Activated B cell treated with CpG ODN at 0.5 μM for 24 hours (primary cell): ENCODE measurements around the gene TPR. TPM values are rescaled to one million over a fixed set of nuclear protein-coding genes. Genes with fewer than 3 reads are reported as not detected.

ENCODE experiments used
- ATAC-seq: fragments of 200-7000 bp; cut with Tn5 transposase; one replicate; pipeline ENCODE4 v1.10.0; 2021; ENCODE audit warnings: low read depth, mild to moderate bottlenecking, moderate library complexity
- CTCF ChIA-PET: fragments of 350-600 bp; sonication (Branson Sonifier 250); formaldehyde crosslinking; loops from one replicate; lab custom pipeline; 2021; ENCODE audit warnings: antibody characterized with exemption; lab: Charles Lee
- POLR2A ChIA-PET: fragments of 350-600 bp; sonication (Branson Sonifier 250); formaldehyde crosslinking; loops from one replicate; lab custom pipeline; 2021; ENCODE audit warnings: antibody characterized with exemption; lab: Charles Lee
- DNase-seq: peaks from one replicate; pipeline ENCODE4 v3.0.0; 2022
- H3K27ac Mint-ChIP-seq: one replicate; pipeline ENCODE4 v1.8.0; 2020; ENCODE audit warnings: mixed read lengths
- H3K27me3 Mint-ChIP-seq: one replicate; pipeline ENCODE4 v1.8.0; 2021; ENCODE audit warnings: mixed read lengths
- H3K36me3 Mint-ChIP-seq: one replicate; pipeline ENCODE4 v1.8.0; 2021; ENCODE audit warnings: low read depth, mixed read lengths
- H3K4me1 Mint-ChIP-seq: one replicate; pipeline ENCODE4 v1.8.0; 2021; ENCODE audit warnings: mixed read lengths
- H3K4me3 Mint-ChIP-seq: one replicate; pipeline ENCODE4 v1.8.0; 2020; ENCODE audit warnings: mild to moderate bottlenecking, mixed read lengths
- H3K9me3 Mint-ChIP-seq: one replicate; pipeline ENCODE4 v1.8.0; 2020; ENCODE audit warnings: mixed read lengths
- CTCF ChIP-seq: fragments of 200-600 bp; IDR thresholded peaks from one replicate; pipeline ENCODE4 v1.8.0; 2022; ENCODE audit warnings: antibody characterized with exemption, mild to moderate bottlenecking
- intact Hi-C: fragments of 100-400 bp; cut with micrococcal nuclease; formaldehyde crosslinking; loops from one replicate; pipeline ENCODE4 v1.15.1; 2024
- total RNA-seq: library from RNA; stranded (reverse); gene quantifications from 2 replicates; pipeline ENCODE4 v1.2.3, GENCODE V29; 2022

Gene TPR
- total RNA-seq, 1 donor from 2014 or later: 125 TPM

DNA sequence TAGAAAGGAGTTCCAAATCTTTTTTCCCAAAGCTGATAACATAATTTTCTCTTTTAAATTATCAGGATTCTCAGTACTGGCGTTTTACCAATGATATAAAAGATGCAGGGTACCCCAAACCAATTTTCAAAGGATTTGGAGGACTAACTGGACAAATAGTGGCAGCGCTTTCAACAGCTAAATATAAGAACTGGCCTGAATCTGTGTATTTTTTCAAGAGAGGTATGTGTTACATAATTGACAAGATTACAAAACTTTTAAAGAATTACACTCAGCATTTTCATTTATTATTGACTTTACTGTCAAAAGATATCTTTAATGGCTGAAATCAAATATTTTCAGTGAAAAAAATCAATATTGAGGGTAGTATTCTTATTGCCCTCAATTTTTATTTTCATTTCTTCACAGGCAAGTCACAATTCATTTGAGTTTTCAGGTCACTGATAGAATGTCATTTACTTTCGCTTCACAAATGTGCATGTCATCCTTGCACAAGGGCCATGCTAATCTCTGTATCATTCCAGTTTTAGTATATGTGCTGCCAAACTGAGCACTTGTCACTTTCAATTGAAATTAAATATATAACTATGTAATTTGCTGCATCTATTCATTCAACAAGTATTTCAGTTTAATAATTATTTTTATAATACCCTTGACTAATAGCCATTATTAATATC lies 63.5 kb downstream of the TPR start:
- ChIA-PET CTCF (no interaction called here), POLR2A (no interaction called here)
- no peaks in the 10 kb centered on the region for H3K4me1 Mint-ChIP-seq
- intact Hi-C loops: no loop called here
- H3K27me3 Mint-ChIP-seq: no peaks in the 10 kb centered on the region
- peaks cover 49% of the 10 kb centered on the region for H3K36me3 Mint-ChIP-seq
- H3K4me3 Mint-ChIP-seq: no peak overlapping the region
- TF ChIP-seq CTCF: no peak
- no peaks in the 10 kb centered on the region for H3K9me3 Mint-ChIP-seq
- H3K27ac Mint-ChIP-seq: no peak overlapping the region
- no peak for DNase-seq
- ATAC-seq: no peak

DNA sequence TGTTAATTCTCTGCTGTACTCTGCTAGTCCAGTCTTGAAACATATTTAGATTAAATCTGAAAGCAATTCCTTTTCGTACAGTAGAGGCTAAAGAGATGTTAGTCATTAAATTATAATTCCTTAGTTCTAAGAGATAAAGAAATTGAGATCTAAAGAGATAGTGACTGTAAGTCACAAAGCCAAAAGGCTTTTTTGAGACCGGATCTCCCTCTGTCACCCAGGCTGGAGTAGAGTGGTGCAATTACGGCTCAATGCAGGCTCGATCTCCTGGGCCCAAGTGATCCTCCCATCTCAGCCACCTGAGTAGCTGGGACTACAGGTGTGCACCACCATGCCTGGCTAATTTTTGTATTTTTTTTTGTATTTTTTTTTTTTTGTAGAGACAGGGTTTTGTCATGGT lies 64.7 kb downstream of the TPR start:
- DNase-seq: no peak
- CTCF ChIA-PET: no interaction called here
- Mint-ChIP-seq H3K27me3 (no peaks in the 10 kb centered on the region), H3K4me1 (no peaks in the 10 kb centered on the region), H3K9me3 (no peaks in the 10 kb centered on the region), H3K36me3 (peaks cover 37% of the 10 kb centered on the region), H3K27ac (no peak overlapping the region), H3K4me3 (no peak overlapping the region)
- no peak for ATAC-seq
- intact Hi-C loops: no loop called here
- POLR2A ChIA-PET: no interaction called here
- TF ChIP-seq CTCF: no peak

- no peak for DNase-seq
- no peak for TF ChIP-seq CTCF
- intact Hi-C loops: no loop called here
- Mint-ChIP-seq H3K36me3 (peaks cover 24% of the 10 kb centered on the region), H3K4me1 (no peaks in the 10 kb centered on the region), H3K4me3 (no peak overlapping the region), H3K27me3 (no peaks in the 10 kb centered on the region), H3K9me3 (no peaks in the 10 kb centered on the region), H3K27ac (no peak overlapping the region)
- CTCF ChIA-PET: no interaction called here
- POLR2A ChIA-PET: no interaction called here
- ATAC-seq: no peak
These were observed 66.6 kb downstream of the TPR start for GRCh38 chr1:186308264-186309060.

DNA sequence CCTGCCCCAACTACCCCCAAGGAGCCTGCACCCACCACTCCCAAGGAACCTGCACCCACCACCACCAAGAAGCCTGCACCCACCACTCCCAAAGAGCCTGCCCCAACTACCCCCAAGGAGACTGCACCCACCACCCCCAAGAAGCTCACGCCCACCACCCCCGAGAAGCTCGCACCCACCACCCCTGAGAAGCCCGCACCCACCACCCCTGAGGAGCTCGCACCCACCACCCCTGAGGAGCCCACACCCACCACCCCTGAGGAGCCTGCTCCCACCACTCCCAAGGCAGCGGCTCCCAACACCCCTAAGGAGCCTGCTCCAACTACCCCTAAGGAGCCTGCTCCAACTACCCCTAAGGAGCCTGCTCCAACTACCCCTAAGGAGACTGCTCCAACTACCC lies 67.6 kb downstream of the TPR start:
- H3K4me3 Mint-ChIP-seq: no peak overlapping the region
- H3K27ac Mint-ChIP-seq: no peak overlapping the region

More for the DNA sequence above, 67.6 kb downstream of the TPR start:
- no peak for DNase-seq
- Mint-ChIP-seq H3K27me3 (no peaks in the 10 kb centered on the region), H3K9me3 (no peaks in the 10 kb centered on the region), H3K36me3 (peaks cover 17% of the 10 kb centered on the region), H3K4me1 (no peaks in the 10 kb centered on the region)
- ATAC-seq: no peak
- ChIA-PET POLR2A (no interaction called here), CTCF (no interaction called here)
- intact Hi-C loops: no loop called here
- no peak for TF ChIP-seq CTCF
